Nephron progenitor cell (in vitro differentiated cells): ENCODE results near the gene GABRP.

Experiments used
- DNase-seq: peaks from one replicate; pipeline ENCODE4 v3.0.0; 2021
- H3K27ac Mint-ChIP-seq: 2 replicates; pipeline ENCODE4 v1.8.0; 2021; ENCODE audit warnings: mild to moderate bottlenecking, moderate library complexity, mixed read lengths
- H3K27me3 Mint-ChIP-seq: 2 replicates; pipeline ENCODE4 v1.8.0; 2021; ENCODE audit warnings: mild to moderate bottlenecking, low read depth, mixed read lengths; ENCODE audit not compliant: poor library complexity
- H3K36me3 Mint-ChIP-seq: 2 replicates; pipeline ENCODE4 v1.8.0; 2021; ENCODE audit warnings: low read depth, mixed read lengths
- H3K4me1 Mint-ChIP-seq: 2 replicates; pipeline ENCODE4 v1.8.0; 2021; ENCODE audit warnings: mixed read lengths
- H3K4me3 Mint-ChIP-seq: 2 replicates; pipeline ENCODE4 v1.8.0; 2021; ENCODE audit warnings: mild to moderate bottlenecking, moderate library complexity, mixed read lengths
- H3K9me3 Mint-ChIP-seq: 2 replicates; pipeline ENCODE4 v1.8.0; 2021; ENCODE audit warnings: mild to moderate bottlenecking, moderate library complexity, mixed read lengths
- TF ChIP-seq, protein P1 (sequence below): fragments of 200-600 bp; sonication (generic); IDR thresholded peaks from 2 replicates; pipeline ENCODE4 v1.5.0; 2021; ENCODE audit warnings: antibody characterized with exemption

GABRP gene

DNA sequence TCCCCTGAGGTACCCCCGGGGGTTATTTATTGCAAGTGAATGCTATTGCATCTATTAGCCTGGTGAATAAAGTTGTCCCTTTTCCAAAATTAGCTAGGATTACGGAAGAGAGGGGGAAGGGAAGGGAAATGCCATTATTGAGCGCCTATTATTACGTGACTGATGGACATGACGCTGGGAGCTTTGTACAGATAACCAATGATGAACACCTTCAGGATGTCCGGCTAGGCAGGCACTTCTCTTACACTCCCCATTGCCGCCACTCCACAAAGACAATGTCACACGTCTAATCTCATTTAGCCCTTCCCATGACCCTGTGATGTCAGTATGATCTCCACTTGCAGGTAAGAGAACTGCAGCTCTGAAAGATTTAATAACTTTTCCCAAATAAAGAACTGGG, 9.4 kb downstream of the GABRP start:
- H3K36me3 Mint-ChIP-seq, result no peaks in the 10 kb centered on the region
- no peaks in the 10 kb centered on the region for H3K9me3 Mint-ChIP-seq
- TF ChIP-seq, protein P1, sequence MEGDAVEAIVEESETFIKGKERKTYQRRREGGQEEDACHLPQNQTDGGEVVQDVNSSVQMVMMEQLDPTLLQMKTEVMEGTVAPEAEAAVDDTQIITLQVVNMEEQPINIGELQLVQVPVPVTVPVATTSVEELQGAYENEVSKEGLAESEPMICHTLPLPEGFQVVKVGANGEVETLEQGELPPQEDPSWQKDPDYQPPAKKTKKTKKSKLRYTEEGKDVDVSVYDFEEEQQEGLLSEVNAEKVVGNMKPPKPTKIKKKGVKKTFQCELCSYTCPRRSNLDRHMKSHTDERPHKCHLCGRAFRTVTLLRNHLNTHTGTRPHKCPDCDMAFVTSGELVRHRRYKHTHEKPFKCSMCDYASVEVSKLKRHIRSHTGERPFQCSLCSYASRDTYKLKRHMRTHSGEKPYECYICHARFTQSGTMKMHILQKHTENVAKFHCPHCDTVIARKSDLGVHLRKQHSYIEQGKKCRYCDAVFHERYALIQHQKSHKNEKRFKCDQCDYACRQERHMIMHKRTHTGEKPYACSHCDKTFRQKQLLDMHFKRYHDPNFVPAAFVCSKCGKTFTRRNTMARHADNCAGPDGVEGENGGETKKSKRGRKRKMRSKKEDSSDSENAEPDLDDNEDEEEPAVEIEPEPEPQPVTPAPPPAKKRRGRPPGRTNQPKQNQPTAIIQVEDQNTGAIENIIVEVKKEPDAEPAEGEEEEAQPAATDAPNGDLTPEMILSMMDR, result no peak
- H3K27ac Mint-ChIP-seq, result no peak overlapping the region
- no peaks in the 10 kb centered on the region for H3K4me1 Mint-ChIP-seq
- no peak for DNase-seq
- no peak overlapping the region for H3K4me3 Mint-ChIP-seq
- peaks cover 16% of the 10 kb centered on the region for H3K27me3 Mint-ChIP-seq

DNA sequence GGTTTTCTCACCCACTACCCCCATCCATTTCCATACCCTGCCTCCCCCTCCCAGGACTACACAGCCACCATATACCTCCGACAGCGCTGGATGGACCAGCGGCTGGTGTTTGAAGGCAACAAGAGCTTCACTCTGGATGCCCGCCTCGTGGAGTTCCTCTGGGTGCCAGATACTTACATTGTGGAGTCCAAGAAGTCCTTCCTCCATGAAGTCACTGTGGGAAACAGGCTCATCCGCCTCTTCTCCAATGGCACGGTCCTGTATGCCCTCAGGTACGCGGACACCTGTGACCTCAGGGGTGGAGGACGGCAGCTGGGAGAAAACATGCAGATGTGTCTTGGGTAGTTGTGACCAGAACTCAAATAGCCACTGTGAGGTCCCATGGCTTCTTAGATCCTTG, 11.6 kb downstream of the GABRP start:
- TF ChIP-seq, protein P1, result no peak
- Mint-ChIP-seq H3K27me3 (peaks cover 11% of the 10 kb centered on the region), H3K27ac (no peak overlapping the region), H3K4me3 (no peak overlapping the region), H3K36me3 (no peaks in the 10 kb centered on the region), H3K9me3 (peaks cover 6% of the 10 kb centered on the region), H3K4me1 (no peaks in the 10 kb centered on the region)
- no peak for DNase-seq

DNA sequence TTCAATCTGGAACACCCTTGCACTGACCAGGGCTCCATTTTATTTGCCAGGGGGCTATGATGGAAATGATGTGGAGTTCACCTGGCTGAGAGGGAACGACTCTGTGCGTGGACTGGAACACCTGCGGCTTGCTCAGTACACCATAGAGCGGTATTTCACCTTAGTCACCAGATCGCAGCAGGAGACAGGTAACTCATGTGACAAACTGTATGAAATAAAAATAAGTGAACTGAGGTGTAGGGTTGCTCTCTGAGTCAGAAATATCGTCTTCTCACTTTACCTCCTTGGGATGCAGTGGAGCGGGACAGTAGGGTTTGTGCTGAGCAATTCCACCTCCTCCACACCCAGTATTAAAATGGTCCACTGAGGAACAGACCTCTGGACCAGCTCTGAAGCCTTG, 22.1 kb downstream of the GABRP start:
- Mint-ChIP-seq H3K4me1 (no peaks in the 10 kb centered on the region), H3K36me3 (no peaks in the 10 kb centered on the region), H3K4me3 (no peak overlapping the region), H3K27ac (no peak overlapping the region), H3K9me3 (no peaks in the 10 kb centered on the region), H3K27me3 (peaks cover 15% of the 10 kb centered on the region)
- DNase-seq, result no peak
- TF ChIP-seq, protein P1, result no peak

DNA sequence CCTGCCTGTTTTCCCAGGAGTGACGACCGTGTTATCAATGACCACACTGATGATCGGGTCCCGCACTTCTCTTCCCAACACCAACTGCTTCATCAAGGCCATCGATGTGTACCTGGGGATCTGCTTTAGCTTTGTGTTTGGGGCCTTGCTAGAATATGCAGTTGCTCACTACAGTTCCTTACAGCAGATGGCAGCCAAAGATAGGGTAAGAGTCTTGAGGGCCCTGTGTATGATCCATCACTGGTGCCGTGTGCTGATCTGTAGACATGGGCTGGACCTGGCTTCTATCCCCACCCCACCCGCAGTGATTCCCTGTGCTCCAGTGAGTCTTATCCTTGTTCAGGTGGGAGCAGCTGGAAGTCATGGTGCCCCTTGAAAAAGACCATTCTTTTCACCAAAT, 26.0 kb downstream of the GABRP start:
- Mint-ChIP-seq H3K4me3 (no peak overlapping the region), H3K27me3 (peaks cover 16% of the 10 kb centered on the region), H3K4me1 (no peaks in the 10 kb centered on the region), H3K36me3 (no peaks in the 10 kb centered on the region), H3K27ac (no peak overlapping the region), H3K9me3 (no peaks in the 10 kb centered on the region)
- DNase-seq, result no peak
- TF ChIP-seq, protein P1, result peak; percentile 31

DNA sequence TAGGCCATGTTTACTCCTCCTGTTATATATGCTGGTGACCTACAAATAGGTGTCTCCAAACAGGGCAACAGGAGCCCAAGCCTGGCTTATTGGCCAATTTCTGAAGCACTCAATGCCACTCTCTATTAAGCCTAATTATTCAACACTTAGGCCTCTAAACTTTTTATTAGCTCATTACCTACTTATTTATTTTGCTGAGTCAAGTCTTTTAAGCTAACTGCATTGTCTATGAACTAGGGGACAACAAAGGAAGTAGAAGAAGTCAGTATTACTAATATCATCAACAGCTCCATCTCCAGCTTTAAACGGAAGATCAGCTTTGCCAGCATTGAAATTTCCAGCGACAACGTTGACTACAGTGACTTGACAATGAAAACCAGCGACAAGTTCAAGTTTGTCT, 28.2 kb downstream of the GABRP start:
- Mint-ChIP-seq H3K36me3 (no peaks in the 10 kb centered on the region), H3K4me3 (no peak overlapping the region), H3K27ac (no peak overlapping the region), H3K27me3 (peaks cover 11% of the 10 kb centered on the region), H3K4me1 (no peaks in the 10 kb centered on the region), H3K9me3 (peaks cover 5% of the 10 kb centered on the region)
- TF ChIP-seq, protein P1, result no peak
- no peak for DNase-seq

DNA sequence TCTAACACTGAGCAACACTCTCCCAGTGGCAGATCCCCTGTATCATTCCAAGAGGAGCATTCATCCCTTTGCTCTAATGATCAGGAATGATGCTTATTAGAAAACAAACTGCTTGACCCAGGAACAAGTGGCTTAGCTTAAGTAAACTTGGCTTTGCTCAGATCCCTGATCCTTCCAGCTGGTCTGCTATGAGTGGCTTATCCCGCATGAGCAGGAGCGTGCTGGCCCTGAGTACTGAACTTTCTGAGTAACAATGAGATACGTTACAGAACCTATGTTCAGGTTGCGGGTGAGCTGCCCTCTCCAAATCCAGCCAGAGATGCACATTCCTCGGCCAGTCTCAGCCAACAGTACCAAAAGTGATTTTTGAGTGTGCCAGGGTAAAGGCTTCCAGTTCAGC, 29.7 kb downstream of the GABRP start:
- TF ChIP-seq, protein P1, result no peak
- DNase-seq, result no peak
- Mint-ChIP-seq H3K27me3 (peaks cover 8% of the 10 kb centered on the region), H3K4me3 (no peak overlapping the region), H3K36me3 (no peaks in the 10 kb centered on the region), H3K4me1 (no peaks in the 10 kb centered on the region), H3K9me3 (peaks cover 5% of the 10 kb centered on the region), H3K27ac (no peak overlapping the region)
